Fibroblast of pulmonary artery (primary cell): ENCODE results near the gene CACNA1G.
A peak's percentile ranks its signal among the peaks of the same experiment; 100 is the strongest.

Experiments used
- DNase-seq: peaks from one replicate; pipeline ENCODE4 v3.0.0-alpha.2; 2010; ENCODE audit warnings: low read depth
- H3K4me3 ChIP-seq: replicated peaks from 2 replicates; pipeline ENCODE4 v1.5.1; 2011; ENCODE audit warnings: low read depth, mild to moderate bottlenecking, control low read depth, low read length, moderate library complexity
- TF ChIP-seq, protein P1 (sequence below): IDR thresholded peaks from 2 replicates; pipeline ENCODE4 v1.5.1; 2011; ENCODE audit warnings: mild to moderate bottlenecking, control low read depth, low read length, inconsistent platforms; ENCODE audit errors: missing control alignments

CACNA1G gene

DNA sequence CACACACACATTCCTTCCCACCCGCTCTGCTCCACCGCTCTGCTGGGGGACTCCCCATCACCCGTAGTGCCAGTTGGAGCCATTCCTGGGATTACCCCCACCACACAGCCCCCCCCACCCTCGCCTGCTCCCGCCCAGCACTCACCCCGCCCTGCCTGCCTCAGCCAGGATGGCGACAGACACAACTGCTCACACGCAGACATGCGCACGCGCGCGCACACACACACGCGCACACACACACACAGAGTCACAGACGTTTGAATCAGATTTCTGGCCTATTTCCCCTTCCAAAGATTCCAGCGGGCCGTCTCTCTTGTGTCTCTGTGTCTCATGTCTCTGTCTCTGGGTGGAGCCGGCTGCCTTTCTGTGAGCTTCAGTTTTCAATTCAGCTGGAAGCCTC is 4.4 kb downstream of the CACNA1G start:
- TF ChIP-seq, protein P1, sequence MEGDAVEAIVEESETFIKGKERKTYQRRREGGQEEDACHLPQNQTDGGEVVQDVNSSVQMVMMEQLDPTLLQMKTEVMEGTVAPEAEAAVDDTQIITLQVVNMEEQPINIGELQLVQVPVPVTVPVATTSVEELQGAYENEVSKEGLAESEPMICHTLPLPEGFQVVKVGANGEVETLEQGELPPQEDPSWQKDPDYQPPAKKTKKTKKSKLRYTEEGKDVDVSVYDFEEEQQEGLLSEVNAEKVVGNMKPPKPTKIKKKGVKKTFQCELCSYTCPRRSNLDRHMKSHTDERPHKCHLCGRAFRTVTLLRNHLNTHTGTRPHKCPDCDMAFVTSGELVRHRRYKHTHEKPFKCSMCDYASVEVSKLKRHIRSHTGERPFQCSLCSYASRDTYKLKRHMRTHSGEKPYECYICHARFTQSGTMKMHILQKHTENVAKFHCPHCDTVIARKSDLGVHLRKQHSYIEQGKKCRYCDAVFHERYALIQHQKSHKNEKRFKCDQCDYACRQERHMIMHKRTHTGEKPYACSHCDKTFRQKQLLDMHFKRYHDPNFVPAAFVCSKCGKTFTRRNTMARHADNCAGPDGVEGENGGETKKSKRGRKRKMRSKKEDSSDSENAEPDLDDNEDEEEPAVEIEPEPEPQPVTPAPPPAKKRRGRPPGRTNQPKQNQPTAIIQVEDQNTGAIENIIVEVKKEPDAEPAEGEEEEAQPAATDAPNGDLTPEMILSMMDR, result no peak
- DNase-seq, result peak; percentile 76
- no peak overlapping the region for H3K4me3 ChIP-seq

DNA sequence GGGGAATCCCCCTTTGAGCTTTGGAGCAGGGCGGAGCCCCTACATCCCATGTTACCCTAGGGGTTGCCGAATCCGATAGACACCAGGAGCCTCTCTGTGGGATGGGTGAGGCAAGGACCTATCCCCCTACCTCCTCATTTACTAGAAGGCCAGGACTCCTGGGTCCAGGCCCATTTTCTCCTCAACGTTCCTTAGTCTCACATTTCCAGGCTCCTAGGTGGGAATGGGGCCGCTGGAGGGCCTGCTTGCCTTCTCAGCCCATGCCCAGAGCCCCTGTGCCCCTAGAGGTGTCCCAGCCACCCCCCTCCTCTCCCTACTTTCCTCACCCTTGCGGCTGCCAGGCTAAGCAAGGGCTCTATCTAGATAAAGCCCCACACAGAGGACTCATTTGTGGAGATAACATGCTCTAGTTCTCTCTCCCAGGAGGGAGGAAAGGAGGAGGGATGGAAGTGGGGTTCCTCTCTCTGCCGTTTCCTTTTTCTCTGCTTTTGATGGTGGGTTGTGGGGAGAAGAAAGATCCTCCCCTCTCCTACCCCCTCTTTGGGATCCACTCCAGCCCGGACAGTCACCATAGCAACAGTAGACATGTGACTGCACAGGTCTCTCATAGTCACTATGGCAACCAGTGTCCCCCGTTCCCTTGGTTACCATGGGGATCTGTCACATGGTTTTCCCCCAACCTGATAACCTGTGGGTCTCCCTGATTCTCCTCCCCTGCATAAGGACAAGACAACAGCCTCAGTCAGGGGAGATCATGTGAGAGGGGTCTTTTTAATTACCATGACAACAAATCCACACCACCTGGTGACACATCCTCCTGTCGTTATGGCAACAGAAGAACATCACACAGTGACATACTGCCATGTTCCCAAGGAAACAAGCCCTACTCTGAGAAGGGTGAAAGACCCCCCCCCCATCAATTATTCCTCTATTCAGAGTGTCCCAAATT is 5.2 kb downstream of the CACNA1G start:
- peak; percentile 21 for DNase-seq
- H3K4me3 ChIP-seq, result no peak overlapping the region
- TF ChIP-seq, protein P1, result no peak

DNA sequence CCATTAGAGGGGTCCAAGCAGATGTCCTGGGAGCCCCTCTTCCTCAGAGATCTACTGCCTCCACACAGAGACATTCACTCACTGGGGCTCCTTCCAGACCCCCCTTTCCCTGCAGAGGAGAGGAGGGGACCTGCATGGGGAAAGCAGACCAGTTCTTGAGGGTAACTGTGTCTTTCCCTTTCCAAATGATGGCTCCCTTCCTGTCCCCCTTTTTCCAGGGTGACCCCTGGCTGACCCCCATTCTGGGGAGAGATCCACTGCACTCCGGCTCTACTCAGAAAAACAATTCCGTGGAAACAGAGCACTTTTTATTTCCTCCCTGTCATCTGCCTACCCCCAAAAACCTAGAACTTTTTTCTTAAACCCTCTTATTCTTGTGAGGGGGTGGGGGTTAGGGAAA is 6.4 kb downstream of the CACNA1G start:
- H3K4me3 ChIP-seq, result no peak overlapping the region
- TF ChIP-seq, protein P1, result no peak
- DNase-seq, result no peak

DNA sequence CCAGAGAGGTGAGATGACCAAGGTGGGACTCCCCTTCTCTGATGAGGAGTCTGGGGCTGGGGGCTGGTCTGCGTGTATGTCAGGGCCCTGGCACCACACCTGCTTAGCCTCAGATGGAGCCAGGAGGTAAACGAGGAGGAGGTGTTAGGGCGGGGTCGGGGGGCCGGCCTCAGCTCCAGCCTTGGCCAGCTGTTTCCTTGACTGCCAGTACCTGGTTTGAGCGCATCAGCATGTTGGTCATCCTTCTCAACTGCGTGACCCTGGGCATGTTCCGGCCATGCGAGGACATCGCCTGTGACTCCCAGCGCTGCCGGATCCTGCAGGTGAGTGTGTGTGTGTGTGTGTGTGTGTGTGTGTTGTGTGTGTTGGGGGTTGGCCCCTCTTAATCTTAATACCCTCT is 8.1 kb downstream of the CACNA1G start:
- no peak for DNase-seq
- no peak overlapping the region for H3K4me3 ChIP-seq
- TF ChIP-seq, protein P1, result no peak

DNA sequence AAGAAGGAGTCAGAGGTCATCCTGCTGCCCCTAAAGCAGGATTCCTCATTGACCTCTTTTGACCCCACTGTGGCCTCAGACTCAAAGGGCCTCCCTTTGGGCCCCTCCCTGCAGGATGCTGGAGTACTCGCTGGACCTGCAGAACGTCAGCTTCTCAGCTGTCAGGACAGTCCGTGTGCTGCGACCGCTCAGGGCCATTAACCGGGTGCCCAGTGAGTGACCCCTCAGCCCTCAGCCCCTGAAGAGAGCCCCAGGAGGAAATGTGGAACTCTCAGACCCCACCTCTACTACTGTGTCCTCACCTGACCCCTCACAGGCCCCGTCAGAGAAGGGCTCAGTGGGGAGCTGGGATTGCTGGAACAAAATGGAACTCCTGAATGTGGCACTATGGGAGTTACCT is 9.1 kb downstream of the CACNA1G start:
- DNase-seq, result no peak
- TF ChIP-seq, protein P1, result no peak
- no peak overlapping the region for H3K4me3 ChIP-seq

DNA sequence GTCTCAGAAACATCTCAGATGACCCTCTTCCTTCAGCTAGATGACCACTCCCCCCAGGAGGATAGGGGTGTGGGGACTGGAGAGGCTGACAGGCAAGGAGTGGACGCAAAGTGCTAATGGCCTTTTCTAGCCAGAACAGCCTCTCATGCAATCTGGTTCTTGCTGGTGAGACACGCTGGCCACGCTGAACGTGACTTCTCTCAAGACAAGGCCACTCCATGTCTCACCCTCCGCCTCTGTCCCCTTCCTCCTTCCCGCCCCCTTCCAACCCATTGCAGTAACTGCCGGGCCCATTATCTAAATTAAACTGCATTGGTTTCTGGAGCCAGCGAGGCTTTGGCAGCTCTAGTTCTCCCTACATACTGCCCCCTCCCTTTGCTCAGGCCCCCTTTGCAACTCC is 9.5 kb downstream of the CACNA1G start:
- no peak for DNase-seq
- no peak overlapping the region for H3K4me3 ChIP-seq
- TF ChIP-seq, protein P1, result no peak

DNA sequence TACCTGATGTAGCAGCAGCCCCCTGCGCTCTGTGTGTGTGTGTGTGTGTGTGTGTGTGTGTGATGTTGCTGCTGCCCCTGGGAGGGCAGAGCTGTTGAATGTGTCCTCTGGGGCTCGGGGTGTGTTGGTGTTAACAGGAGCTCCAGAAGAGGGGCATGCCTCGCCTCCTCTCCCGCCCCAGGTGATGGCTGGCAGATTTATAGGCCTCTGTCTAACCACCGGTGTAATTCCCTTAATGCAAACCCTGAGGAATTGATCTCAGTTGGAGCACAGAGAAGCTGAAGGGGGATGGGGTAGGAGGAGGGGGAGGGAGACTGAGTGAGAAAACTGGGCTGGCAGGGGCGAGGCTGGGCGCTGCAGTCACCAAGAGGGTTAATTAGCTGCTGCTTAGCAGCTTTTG is 10.0 kb downstream of the CACNA1G start:
- DNase-seq, result no peak
- TF ChIP-seq, protein P1, result no peak

More for the DNA sequence above, 10.0 kb downstream of the CACNA1G start:
- no peak overlapping the region for H3K4me3 ChIP-seq
